IMR-90 (cell line): ENCODE results near the gene GSK3B.

Experiments
- CEBPB ChIP-seq: IDR thresholded peaks from 2 replicates; pipeline ENCODE4 v1.6.1; 2012; ENCODE audit warnings: low read depth, low read length, improper control_type of control experiment
- CTCF ChIP-seq: conservative IDR thresholded peaks from 2 replicates; pipeline ENCODE4 v1.5.1; 2012; ENCODE audit warnings: mild to moderate bottlenecking, low read depth, low read length, improper control_type of control experiment
- MXI1 ChIP-seq: IDR thresholded peaks from 2 replicates; pipeline ENCODE4 v1.6.1; 2012; ENCODE audit warnings: low read depth, mild to moderate bottlenecking, low read length, moderate library complexity, borderline replicate concordance
- NFE2L2 ChIP-seq: fragments of 150-350 bp; IDR thresholded peaks from 2 replicates; pipeline ENCODE4 v1.6.1; 2016; ENCODE audit warnings: low read depth, mild to moderate bottlenecking, low read length
- POLR2A ChIP-seq: IDR thresholded peaks from 2 replicates; pipeline ENCODE4 v1.6.1; 2012; ENCODE audit warnings: mild to moderate bottlenecking, low read depth, low read length

GRCh38 chr3:120070263-120070981 lies 23.8 kb downstream of the GSK3B start:
- TF ChIP-seq CTCF, result no peak
- TF ChIP-seq POLR2A, result no peak
- no peak for TF ChIP-seq MXI1
- TF ChIP-seq NFE2L2, result no peak
- no peak for TF ChIP-seq CEBPB
